Posterior vena cava (tissue), 2 donors: ENCODE results near the gene RAB7A. TPM values are rescaled to one million over a fixed set of nuclear protein-coding genes. Genes with fewer than 3 reads are reported as not detected.

ENCODE experiments used
- DNase-seq: peaks from one replicate; pipeline ENCODE4 v3.0.0-alpha.2; 2020; ENCODE audit warnings: low spot score
- intact Hi-C, 2 donors: fragments of 100-400 bp; cut with DNase I; formaldehyde crosslinking; loops; one replicate each; pipeline versions ENCODE4 v1.14.1 to v1.14.2; 2022 to 2023
- long read RNA-seq, 2 donors: library from polyadenylated mRNA; unstranded; transcript quantifications; one replicate each; pipeline ENCODE4 v2.0.0, GENCODE V29; 2020 to 2021
- total RNA-seq, 2 donors: library from RNA; stranded (reverse); fragmentation: NEBNext Ultra II Directional; extraction: Animal tissue kit (Norgen Biotek cat#: 25700); gene quantifications; one replicate each; pipeline ENCODE4 v1.2.1, GENCODE V29; 2021
- donor health status: DM: yes; HTN: yes; CAD: no.
- donor health status: DM: yes; HTN: yes; CAD: no.

Gene RAB7A
- total RNA-seq, result 100 to 1,000 TPM; 207 to 216 TPM
- long read RNA-seq, donor 1, transcript RAB7A-201 (6 exons, 2,244 nt), result major isoform, 35 of 47 reads
- long read RNA-seq, donor 1, partial matches to known transcripts, result 1 of 47 reads
- long read RNA-seq, donor 1, other reads (novel, unspliced or antisense), result 9 of 47 reads
- long read RNA-seq, donor 2, transcript RAB7A-201 (6 exons, 2,244 nt), result major isoform, 152 of 233 reads
- long read RNA-seq, donor 2, partial matches to known transcripts, result 11 of 233 reads
- long read RNA-seq, donor 2, other reads (novel, unspliced or antisense), result 68 of 233 reads

DNA sequence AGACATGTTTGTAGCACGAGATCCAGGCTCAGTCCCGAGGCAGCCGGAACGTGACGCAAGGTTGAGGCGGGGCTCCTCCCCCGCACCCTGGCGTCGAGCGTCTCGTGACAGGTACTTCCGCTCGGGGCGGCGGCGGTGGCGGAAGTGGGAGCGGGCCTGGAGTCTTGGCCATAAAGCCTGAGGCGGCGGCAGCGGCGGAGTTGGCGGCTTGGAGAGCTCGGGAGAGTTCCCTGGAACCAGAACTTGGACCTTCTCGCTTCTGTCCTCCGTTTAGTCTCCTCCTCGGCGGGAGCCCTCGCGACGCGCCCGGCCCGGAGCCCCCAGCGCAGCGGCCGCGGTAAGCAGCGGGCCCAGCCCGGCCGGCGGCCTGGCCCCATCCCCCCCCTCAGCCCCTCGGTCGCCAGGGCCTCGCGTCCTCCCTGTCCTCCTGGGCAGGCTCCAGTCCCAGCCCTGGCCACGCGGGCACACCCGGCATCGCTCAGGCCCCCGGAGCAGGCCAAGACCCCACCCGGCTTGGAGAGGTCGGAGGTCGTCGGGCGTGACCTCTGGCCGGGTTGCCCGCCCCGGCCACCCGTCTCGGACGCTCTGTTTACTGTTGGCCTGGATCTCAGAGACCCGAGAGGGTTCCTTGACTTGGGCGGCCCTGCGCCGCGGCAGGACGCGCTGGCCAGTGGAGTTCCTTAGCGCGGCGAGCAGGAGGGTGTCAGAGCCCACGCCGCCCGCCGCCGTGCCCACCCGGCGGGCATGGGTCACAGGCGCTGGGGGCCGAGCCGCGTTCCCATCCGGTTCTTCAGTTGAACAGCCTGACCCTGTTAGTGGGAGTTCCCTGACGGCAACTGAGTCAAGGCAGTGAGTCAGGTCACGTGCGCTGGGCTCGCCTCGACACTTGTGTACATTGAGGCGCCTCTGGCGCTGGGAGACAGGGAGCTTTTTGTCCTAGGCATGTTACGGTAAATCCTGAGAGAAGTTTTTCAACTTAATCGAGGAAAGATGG is at the start of gene RAB7A:
RAB7A (plus strand) TSS at position 161 of the 994 bp plus-strand sequence. CDS start 69,185 bp downstream, outside the sequence.
- intact Hi-C loops, result no loop called here
- peak; percentile 100 for DNase-seq

DNA sequence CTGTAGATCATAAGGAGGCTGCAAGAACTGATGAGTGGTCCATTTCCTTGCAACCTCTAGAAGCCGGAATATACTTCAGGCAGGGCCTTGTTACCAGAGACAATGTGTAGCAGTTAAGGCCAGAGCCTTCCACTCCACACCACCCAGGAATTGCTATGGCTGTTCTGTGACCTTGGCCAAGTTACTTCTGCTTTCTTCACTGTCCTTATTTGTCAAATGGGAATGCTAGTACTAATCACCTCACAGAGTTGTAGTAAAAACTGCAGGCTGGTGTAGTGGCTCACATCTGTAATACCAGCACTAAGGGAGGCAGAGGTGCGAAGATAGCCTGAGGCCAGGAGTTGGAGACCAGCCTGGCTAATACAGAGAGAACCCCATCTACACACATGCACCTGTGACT is 46.6 kb upstream of the RAB7A start:
- intact Hi-C loops, result no loop called here
- no peak for DNase-seq

DNA sequence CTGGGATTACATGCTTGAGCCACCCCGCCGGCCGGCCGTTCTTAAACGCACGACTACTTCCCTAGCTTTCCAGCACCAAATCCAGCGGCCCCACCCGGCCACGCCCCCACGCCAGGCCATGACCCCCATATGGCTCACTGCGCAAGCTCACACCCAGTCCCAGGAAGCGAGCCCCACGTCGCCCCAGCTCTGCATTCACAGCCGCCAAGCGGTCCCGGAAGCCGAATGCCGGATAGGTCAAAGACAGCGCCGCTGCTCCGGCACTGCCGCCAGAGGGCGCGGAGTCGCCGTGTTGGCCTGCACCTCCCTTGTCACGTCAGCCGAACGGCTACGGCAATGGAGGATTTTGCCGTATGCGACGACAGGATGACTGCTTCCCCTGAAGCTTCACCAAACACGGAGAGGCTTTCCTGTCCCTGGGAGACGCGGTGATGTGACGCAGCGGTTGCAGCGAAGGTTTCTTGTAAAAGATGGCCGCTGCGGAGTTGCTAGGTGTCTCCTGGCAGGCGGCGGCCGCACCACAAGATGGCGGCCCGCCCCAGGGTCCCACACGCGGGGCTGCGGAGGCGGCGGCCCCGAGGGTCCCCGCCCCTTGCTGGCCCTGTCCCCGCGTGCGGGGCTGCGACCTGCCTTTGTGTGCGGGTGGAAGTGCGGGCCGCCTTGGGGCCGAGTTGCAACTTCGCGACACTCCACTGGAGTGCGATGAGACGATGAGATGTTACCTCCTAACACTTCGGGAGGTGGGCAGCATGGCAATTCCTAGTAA is 45.2 kb upstream of the RAB7A start:
- intact Hi-C loops, result loop anchor here (10.0 kb wide), 1 partner anchor 114 kb away; no protein-coding TSS in a partner anchor
- DNase-seq, result peak; percentile 100

DNA sequence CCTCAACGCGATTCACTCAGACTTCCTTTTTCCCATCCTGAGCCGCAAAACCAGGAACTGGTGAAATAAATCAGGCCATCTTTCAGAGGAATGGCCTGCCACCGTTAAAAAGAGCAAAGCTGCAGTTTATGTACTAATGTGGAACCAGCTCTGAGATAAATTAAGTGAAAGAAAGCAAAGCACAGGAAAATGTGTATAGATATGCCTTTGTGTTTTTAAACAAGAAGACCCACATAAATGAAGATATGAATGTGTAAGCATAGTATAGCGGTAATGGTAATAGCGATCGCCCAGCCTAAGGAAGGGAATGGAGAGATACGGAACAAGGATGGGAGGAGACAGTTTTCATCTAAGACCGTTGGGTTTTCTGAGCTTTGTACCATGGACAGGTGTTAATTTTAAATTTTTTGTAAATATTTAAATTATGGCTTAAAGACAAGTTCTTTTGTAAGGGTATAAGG is 44.6 kb upstream of the RAB7A start:
- intact Hi-C loops, result loop anchor here (10.0 kb wide), 1 partner anchor 113 kb away; no protein-coding TSS in a partner anchor
- no peak for DNase-seq

DNA sequence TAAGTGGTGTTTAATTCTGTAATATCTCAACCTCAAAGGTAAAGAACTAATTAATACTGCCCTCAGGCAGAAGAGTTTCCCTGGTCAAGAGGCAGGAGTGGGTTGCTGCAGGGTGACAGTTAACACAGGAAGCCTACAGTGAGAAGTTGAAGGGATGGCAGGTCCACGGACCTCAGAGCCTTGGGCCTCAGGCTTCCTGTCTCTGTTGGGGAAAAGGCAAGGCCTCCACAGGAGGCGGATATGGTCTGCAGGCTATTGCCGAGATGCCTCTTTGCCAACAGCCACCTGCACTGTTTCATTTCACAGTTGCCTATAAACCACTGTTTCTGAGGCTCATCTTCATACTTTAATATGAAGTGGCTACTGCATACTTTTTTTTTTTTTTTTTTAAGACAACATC is 42.0 kb upstream of the RAB7A start:
- DNase-seq, result no peak
- intact Hi-C loops, result loop anchor here (1.0 to 10.0 kb wide), 2 partner anchors 8 to 111 kb away; no protein-coding TSS in a partner anchor

DNA sequence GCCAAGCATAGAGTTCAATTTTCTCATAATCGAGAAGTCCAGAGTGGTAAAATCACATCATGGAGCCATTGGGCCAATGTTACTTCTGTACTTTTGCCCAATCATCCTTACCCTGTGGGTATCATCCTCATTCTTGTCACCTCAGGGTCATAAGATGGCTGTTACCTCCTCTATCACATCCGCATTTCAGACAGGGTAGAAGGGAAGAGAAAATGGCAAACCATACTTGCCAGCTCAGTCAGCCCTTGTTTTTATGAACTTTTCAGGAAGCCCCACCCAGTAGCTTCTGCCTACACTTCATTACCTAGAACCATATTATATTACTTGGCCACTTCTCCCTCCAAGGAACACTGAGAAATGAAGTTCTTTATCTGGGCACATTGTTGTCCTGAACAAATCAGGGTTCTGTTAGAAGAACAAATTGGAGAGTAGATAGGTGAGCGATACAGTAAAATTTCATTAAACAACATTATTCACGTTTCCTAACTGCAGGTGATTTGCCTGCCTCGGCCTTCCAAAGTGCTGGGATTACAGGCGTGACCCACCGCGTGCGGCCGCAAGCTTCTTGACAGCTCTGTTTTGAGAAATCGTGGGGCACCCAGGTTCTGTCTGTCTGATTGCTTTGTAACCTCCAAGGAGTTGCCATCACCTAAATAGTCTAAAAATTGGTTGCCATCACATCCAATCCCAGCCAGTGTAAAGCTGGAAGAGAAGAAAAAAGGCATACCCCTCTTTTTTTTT is 40.8 kb upstream of the RAB7A start:
- intact Hi-C loops, result loop anchor here (1.0 to 10.0 kb wide), 2 partner anchors 7 to 110 kb away; no protein-coding TSS in a partner anchor
- DNase-seq, result peak; percentile 26

DNA sequence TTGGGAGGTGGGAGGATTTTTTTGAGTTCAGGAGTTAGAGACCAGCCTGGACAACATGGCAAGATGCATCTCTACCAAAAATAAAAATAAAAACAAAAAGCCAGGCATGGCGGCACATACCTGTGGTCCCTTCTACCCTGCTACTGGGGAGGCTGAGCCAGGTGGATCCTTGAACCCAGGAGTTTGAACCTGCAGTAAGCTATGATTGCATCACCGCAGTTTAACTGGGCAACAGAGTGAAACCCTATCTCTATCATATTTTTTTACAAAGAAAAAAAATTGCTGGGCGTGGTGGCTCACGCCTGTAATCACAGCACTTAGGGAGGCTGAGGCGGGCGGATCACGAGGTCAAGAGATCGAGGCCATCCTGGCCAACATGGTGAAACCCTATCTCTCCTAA is 39.5 kb upstream of the RAB7A start:
- intact Hi-C loops, result loop anchor here (10.0 kb wide), 1 partner anchor 108 kb away; no protein-coding TSS in a partner anchor
- DNase-seq, result peak; percentile 19

DNA sequence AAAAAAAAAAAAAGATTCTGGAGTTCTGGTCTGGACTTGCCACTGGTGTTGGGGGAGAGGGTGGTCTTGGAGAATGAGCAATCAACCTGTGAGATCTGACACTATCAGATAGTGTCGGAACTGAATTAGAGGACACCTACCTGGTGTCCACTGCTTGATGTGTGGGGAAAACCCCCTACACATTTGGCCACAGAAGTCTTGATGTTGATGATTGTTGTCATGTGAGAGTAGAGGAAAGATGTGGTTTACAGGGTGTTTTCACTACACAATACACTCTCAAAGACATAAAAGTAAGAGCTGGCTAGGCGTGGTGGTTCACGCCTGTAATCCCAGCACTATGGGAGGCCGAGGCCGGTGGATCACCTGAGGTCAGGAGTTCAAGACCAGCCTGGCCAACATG is 36.9 kb upstream of the RAB7A start:
- peak; percentile 19 for DNase-seq
- intact Hi-C loops, result loop anchor here (10.0 kb wide), 1 partner anchor 106 kb away; no protein-coding TSS in a partner anchor

DNA sequence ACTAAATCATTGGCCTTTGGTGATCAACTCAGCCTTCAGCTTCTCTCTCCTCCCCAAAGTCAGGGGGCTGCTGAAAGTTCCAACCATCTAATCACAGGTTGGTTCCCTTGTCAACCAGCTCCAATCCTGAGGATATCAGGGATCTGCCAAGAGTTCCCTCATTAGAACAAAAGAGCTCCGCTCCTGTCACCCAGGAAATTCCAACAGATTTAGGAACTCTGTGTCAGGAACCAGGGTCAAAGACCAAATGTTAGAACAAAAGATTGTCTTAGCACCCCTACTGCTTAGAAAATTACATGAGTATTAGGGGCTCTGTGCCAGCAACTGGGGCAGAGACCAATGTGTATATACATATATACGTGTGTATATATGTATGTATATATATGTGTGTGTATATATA is 32.3 kb upstream of the RAB7A start:
- no peak for DNase-seq
- intact Hi-C loops, result no loop called here

DNA sequence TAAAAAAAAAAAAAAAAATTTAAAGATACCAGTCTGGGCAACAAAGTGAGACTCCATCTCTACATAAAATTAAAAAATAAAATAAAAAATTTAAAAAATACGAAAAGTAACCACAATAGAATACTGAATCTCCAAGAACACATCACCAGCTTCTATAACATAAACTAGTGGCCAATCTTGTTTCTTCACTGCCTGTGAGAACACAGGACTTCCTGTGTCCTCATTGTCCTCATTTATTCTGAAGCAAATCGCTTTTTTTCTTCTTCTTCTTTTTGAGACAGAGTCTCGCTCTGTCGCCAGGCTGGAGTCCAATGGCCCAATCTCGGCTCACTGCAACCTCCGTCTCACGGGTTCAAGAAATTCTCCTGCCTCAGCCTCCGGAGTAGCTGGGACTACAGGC is 28.6 kb upstream of the RAB7A start:
- intact Hi-C loops, result no loop called here
- DNase-seq, result no peak

DNA sequence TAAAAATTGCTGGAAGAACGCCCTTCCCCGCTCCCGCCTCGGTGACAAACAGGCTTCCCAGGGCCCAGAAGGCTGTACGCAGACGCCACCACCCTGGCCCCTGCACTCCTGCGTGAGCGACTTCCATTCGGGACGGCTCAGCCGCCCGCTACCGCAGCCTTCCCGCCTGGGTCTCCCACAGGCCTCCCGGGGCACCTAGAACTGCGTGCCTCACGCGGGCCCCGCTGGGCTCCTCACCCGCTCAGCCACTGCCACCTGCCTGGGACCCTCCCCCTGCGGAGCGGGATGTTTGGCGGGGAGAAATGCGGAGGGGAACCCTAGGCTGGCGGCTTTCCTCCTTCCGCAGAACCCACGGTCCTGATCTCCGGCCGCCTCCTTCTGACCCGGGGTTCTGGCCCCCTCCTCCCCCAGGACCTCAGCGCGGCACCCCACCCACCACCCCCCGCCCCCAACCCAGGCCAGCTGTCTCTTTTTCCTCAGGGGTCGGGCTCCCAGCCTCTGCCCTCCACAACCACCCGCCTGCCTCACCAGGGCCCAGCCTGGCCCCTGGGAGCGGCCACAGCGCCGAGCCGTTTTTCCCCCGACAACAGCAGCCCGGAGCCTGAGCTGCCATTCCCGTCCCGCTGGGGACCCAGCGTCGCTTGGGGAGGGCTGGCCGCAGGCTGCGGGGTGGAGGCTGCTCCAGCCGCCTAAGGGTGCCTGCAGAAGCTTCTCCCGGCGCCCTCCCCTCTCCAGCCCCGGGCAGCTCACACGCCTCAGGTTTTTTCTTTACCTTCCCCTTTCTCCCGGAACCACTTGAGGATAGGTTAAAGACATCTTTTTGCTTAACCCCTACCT is 27.6 kb upstream of the RAB7A start:
- intact Hi-C loops, result no loop called here
- peak; percentile 81 for DNase-seq

DNA sequence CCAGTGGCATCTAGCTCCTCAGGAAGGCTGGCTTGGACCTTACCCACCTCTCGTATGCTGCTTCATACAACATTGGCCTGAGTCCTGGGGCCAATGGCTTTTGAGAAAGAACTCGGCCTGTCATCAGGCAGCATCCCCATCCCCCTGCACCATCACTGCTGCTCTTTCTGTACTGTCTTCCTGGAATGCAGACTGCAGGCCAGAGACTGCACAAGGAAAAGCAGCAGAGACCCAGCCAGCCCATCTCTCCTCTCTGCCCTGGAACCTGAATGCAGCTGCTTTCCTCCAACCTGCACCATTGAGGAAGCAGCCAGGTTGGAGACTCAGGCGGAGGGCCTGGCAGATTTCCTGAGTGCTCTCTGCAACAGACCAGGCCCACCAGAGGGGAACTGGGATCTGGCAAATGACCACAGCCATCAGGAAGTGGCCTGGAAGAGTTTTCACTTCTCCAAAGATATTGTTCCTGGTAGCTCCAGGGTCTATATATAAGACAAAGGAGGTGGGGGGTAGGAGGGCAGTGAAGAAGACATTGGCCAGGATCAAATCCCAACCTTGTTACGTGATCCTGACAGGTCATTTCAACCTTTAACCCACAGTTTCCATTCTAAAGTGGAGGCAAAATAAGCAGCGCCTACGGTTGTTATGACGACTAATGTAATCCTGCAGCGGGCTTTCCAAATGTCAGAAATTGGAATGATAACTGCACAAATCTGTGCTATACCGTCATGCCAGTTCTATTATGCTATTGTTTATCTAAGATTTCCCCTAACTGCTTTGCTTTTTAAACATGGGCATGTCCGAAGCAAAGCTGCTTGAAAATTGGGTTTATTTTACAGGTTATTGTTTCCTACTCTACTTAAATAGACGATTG is 24.4 kb upstream of the RAB7A start:
- intact Hi-C loops, result no loop called here
- DNase-seq, result no peak

DNA sequence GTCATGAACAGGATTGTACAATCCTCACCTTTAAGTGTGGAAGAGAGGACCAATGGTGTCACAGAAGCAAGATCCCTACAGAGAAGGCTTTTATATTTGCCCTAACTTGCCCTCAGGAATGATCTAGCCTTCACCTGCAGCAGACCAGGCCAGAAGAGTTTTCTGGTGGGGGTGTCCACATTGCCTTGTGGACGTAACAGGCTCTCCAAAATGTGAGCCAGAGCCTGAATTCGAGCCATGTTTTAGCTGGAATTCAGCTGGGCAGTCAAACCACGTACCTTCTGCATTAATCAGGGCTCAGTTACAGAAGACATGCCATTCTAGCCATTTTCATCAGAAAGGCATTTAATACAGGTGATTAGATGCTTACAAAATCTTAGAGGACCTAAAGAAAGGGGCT is 23.6 kb upstream of the RAB7A start:
- DNase-seq, result no peak
- intact Hi-C loops, result no loop called here

DNA sequence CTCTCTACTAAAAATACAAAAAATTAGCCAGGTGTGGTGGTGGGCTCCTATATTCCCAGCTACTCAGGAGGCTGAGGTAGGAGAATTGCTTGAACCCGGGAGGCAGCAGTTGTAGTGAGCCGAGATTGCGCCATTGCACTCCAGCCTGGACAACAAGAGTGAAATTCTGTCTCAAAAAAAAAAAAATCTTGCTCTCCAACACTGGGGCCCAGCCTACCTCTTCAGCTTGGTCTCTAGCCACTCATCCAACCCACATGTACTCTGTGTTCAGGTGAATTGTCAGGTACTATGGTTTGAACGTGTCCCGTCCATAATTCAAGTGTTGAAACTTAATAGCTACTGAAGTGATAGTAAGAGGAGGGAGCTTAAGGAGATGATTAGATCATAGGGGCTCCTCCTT is 22.4 kb upstream of the RAB7A start:
- intact Hi-C loops, result no loop called here
- no peak for DNase-seq

DNA sequence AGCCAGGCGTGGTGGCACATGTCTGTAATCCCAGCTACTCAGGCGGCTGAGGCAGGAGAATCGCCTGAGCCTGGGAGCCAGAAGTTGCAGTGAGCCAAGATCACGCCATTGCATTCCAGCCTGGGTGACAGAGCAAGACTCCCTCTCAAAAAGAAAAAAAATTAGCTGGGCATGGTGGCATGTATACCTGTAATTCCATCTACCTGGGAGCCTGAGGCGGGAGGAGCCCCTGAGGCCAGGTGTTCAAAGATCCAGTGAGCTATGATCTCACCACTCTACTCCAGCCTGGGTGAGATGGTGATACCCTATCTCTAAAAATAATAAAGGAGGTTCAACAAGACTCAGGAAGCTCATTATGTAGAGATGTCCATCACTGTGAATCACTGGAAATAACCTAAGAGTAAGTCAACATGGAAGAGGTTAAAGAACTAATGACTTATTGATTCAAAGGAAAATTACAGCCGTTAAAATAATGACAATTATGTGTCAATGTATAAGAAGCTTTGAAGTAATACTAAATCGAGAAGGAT is 19.8 kb upstream of the RAB7A start:
- intact Hi-C loops, result no loop called here
- no peak for DNase-seq

DNA sequence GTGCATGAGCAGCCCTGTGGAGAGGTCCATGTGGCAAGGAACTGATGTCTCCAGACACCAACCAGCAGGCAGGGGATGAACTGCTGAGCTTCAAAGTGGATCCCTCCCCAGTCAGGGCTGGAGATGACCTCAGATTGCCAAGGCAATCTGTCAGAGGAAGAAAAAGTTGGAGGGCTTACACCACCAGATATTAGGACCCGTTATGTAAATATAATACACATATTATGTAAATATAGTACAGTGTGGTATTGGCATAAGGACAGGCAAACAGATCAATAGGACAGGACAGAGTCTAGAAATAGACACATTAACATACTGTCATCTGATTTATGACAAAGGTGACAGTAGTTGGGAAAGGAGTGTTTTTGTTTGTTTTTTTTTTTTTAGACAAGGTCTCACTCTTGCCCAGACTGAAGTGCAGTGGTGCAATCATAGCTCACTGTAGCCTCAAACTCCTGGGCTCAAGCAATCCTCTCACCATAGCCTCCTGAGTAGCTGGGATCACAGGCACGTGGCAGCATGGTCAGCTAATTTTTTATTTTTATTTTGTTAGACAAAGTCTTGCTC is 18.0 kb upstream of the RAB7A start:
- peak; percentile 26 for DNase-seq
- intact Hi-C loops, result no loop called here
